GM21576 (cell line): Measurements from ENCODE around the gene TSPY3.
"Not testable (repeated sequence)": the region's sequence is repeated elsewhere in the genome, so short reads cannot be mapped to it uniquely, and the experiment has no call there.

Experiments
- ATAC-seq: cut with Tn5 transposase; IDR thresholded peaks from one replicate; pipeline ENCODE4 v1.9.1; 2021; ENCODE audit warnings: mild to moderate bottlenecking, moderate library complexity; ENCODE audit not compliant: unreplicated experiment

Gene TSPY3

GRCh38 chrY:9398121-9398520, at the start of gene TSPY3:
TSS of gene TSPY3 (plus strand) at chrY:9398421. CDS start at chrY:9398467, 46 bp downstream.
- not testable (repeated sequence) for ATAC-seq

- ATAC-seq, result not testable (repeated sequence)
These were observed 40.7 kb upstream of the TSPY3 start, which contains the start of gene TSPY8 for GRCh38 chrY:9357497-9357896. TSS of gene TSPY8 (plus strand) at chrY:9357797. CDS start at chrY:9357843, 46 bp downstream.

GRCh38 chrY:9396527-9396926, 1.7 kb upstream of the TSPY3 start:
- ATAC-seq, result not testable (repeated sequence)
